CD4-positive, alpha-beta memory T cell (primary cell): ENCODE data around the gene MSANTD1. TPM values are rescaled to one million over a fixed set of nuclear protein-coding genes. Genes with fewer than 3 reads are reported as not detected.
A peak's percentile ranks its signal among the peaks of the same experiment; 100 is the strongest.

Source experiments
- CTCF ChIA-PET: fragments of 350-600 bp; sonication (Branson Sonifier 250); formaldehyde crosslinking; loops from one replicate; lab custom pipeline; 2021; ENCODE audit warnings: inconsistent platforms; ENCODE audit not compliant: partially characterized antibody; lab: Charles Lee
- POLR2A ChIA-PET: fragments of 350-600 bp; sonication (Branson Sonifier 250); formaldehyde crosslinking; loops from one replicate; lab custom pipeline; 2021; ENCODE audit not compliant: partially characterized antibody; lab: Charles Lee
- DNase-seq, 5 donors: peaks; one replicate each; pipeline versions ENCODE4 v3.0.0 to v3.0.0-alpha.2; 2020 to 2022; ENCODE audit warnings: mixed read lengths in 1 of 5
- H3K27ac ChIP-seq: one replicate; pipeline ENCODE4 v1.7.0; 2013; ENCODE audit warnings: low read depth, low read length
- H3K27me3 ChIP-seq: 2 replicates; pipeline ENCODE4 v1.7.0; 2013; ENCODE audit warnings: mild to moderate bottlenecking, low read length, moderate library complexity; ENCODE audit not compliant: insufficient read depth
- H3K36me3 ChIP-seq: 2 replicates; pipeline ENCODE4 v1.7.0; 2013; ENCODE audit warnings: mild to moderate bottlenecking, low read length, moderate library complexity; ENCODE audit not compliant: insufficient read depth
- H3K4me1 ChIP-seq: 2 replicates; pipeline ENCODE4 v1.7.0; 2013; ENCODE audit warnings: mild to moderate bottlenecking, low read length, moderate library complexity; ENCODE audit not compliant: insufficient read depth
- H3K4me3 ChIP-seq, 2 donors: one replicate each; pipeline ENCODE4 v1.7.0; 2013; ENCODE audit warnings: low read length in 2 of 2, mild to moderate bottlenecking in 1 of 2
- H3K9me3 ChIP-seq, 2 donors: one replicate each; pipeline ENCODE4 v1.7.0; 2013; ENCODE audit warnings: low read length in 2 of 2, control low read depth in 1 of 2; ENCODE audit not compliant: control insufficient read depth in 1 of 2
- H3K27ac Mint-ChIP-seq, 7 donors: one replicate each; pipeline ENCODE4 v1.8.0; 2020 to 2021; ENCODE audit warnings: mixed read lengths in 7 of 7, mild to moderate bottlenecking in 6 of 7, inconsistent platforms in 3 of 7, moderate library complexity in 3 of 7
- H3K27me3 Mint-ChIP-seq, 2 donors: one replicate each; pipeline ENCODE4 v1.8.0; 2020 to 2021; ENCODE audit warnings: mixed read lengths in 2 of 2
- H3K36me3 Mint-ChIP-seq, 2 donors: one replicate each; pipeline ENCODE4 v1.8.0; 2020 to 2021; ENCODE audit warnings: mixed read lengths in 2 of 2, inconsistent platforms in 1 of 2, mild to moderate bottlenecking in 1 of 2
- H3K4me1 Mint-ChIP-seq, 4 donors: one replicate each; pipeline ENCODE4 v1.8.0; 2020 to 2021; ENCODE audit warnings: mixed read lengths in 4 of 4, mild to moderate bottlenecking in 1 of 4
- H3K4me3 Mint-ChIP-seq, 8 donors: one replicate each; pipeline ENCODE4 v1.8.0; 2020 to 2021; ENCODE audit warnings: mixed read lengths in 8 of 8, mild to moderate bottlenecking in 7 of 8, moderate library complexity in 6 of 8, inconsistent platforms in 3 of 8
- H3K9me3 Mint-ChIP-seq, 8 donors: one replicate each; pipeline ENCODE4 v1.8.0; 2020 to 2021; ENCODE audit warnings: mixed read lengths in 8 of 8, mild to moderate bottlenecking in 5 of 8, inconsistent platforms in 3 of 8, moderate library complexity in 1 of 8
- intact Hi-C: fragments of 100-400 bp; cut with micrococcal nuclease; formaldehyde crosslinking; loops from one replicate; pipeline ENCODE4 v1.15.1; 2023
- polyA plus RNA-seq, 2 donors: library from polyadenylated mRNA; unstranded; fragments of 300-500 nt; fragmentation: Illumina TruSeq; gene quantifications; one replicate each; pipeline ENCODE4 v1.2.3, GENCODE V29; 2021
- total RNA-seq, 2 experiments: library from RNA; stranded (reverse); gene quantifications; one replicate each; pipeline ENCODE4 v1.2.3, GENCODE V29; 2021

MSANTD1 gene
- total and polyA plus RNA-seq, 4 experiments from 2014 or later: 0.08 to 2.2 (median 2.0) TPM; not detected in 1

DNA sequence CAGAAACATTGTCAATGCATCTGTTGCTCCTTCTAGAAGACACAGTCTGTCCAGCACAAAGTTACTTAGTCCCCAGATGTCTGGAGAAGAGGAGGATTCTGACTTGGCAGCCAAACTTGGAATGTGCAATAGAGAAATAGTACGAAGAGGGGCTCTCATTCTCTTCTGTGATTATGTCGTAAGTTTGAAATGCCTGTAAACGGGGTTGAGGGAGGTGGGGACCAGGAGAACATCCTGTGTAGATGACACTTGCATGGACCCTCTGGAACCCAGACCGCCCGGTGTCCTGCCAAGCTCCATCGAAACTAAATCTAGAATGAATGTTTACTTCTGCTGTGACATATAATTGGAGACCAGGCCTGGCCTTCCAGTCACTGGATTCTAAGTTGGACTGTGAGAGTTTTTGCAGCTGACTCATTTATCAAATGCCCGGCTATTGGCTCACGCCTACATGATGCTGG is 45.0 kb upstream of the MSANTD1 start:
- no peaks in the 10 kb centered on the region for H3K9me3 Mint-ChIP-seq
- no peaks in the 10 kb centered on the region for H3K27me3 Mint-ChIP-seq
- no peaks in the 10 kb centered on the region for H3K27me3 ChIP-seq
- H3K4me1 Mint-ChIP-seq: peaks cover 25 to 39% (median 31%) of the 10 kb centered on the region in 4 donors
- no peak overlapping the region for H3K4me3 ChIP-seq
- peak overlapping the region in 1 of 7 donors; percentile 25 for H3K27ac Mint-ChIP-seq
- no peak for DNase-seq
- H3K4me3 Mint-ChIP-seq: peak overlapping the region in 3 of 8 donors; percentile 3 to 20 (median 3)
- H3K4me1 ChIP-seq: peaks cover 45% of the 10 kb centered on the region
- POLR2A ChIA-PET: interaction anchor here (1.3 kb wide), 1 partner anchor 10 kb away, joined by 4 read pairs; no protein-coding TSS in a partner anchor
- no peaks in the 10 kb centered on the region for H3K9me3 ChIP-seq
- peaks cover 18% of the 10 kb centered on the region for H3K36me3 ChIP-seq
- H3K27ac ChIP-seq: no peak overlapping the region
- CTCF ChIA-PET: interaction anchor here (0.9 to 2.0 kb wide), 2 partner anchors 9 to 142 kb away, joined by 3 to 12 read pairs; no protein-coding TSS in a partner anchor
- intact Hi-C loops: loop anchor here (2.0 kb wide), 1 partner anchor 89 kb away; the partner anchor contains the start of gene RGS12
- H3K36me3 Mint-ChIP-seq: peaks cover 37 to 39% of the 10 kb centered on the region in 2 donors

DNA sequence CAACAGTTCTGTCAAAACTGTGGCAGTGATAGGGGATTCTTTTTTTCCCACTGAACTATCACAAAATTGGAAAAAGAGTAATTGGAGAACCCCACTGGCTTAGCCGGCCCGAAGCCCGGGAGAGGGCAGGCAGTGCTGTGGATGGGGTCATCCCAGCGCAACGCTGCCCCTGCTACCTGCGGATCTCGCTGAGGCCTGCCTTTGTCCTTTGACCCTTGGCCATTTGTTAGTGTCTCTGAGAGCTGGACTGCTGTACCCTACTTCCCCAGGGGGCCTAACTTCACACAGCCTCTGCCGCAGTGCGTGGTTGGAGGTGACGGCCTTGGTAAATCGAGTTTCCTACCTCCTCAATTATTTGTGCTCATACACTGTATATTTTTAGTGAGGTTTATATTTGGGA is 43.0 kb upstream of the MSANTD1 start:
- Histone ChIP-seq H3K4me1 (peaks cover 32% of the 10 kb centered on the region), H3K27ac (no peak overlapping the region), H3K27me3 (no peaks in the 10 kb centered on the region), H3K9me3 (no peaks in the 10 kb centered on the region), H3K36me3 (peaks cover 33% of the 10 kb centered on the region), H3K4me3 (no peak overlapping the region)
- H3K9me3 Mint-ChIP-seq: no peaks in the 10 kb centered on the region
- no peaks in the 10 kb centered on the region for H3K27me3 Mint-ChIP-seq
- intact Hi-C loops: no loop called here
- H3K4me3 Mint-ChIP-seq: no peak overlapping the region
- POLR2A ChIA-PET: no interaction called here
- H3K4me1 Mint-ChIP-seq: peaks cover 23 to 33% (median 29%) of the 10 kb centered on the region in 4 donors
- no peak for DNase-seq
- H3K36me3 Mint-ChIP-seq: peaks cover 41 to 46% of the 10 kb centered on the region in 2 donors
- CTCF ChIA-PET: interaction anchor here (1.4 kb wide), 1 partner anchor 13 kb away, joined by 5 read pairs; no protein-coding TSS in a partner anchor
- no peak overlapping the region for H3K27ac Mint-ChIP-seq

DNA sequence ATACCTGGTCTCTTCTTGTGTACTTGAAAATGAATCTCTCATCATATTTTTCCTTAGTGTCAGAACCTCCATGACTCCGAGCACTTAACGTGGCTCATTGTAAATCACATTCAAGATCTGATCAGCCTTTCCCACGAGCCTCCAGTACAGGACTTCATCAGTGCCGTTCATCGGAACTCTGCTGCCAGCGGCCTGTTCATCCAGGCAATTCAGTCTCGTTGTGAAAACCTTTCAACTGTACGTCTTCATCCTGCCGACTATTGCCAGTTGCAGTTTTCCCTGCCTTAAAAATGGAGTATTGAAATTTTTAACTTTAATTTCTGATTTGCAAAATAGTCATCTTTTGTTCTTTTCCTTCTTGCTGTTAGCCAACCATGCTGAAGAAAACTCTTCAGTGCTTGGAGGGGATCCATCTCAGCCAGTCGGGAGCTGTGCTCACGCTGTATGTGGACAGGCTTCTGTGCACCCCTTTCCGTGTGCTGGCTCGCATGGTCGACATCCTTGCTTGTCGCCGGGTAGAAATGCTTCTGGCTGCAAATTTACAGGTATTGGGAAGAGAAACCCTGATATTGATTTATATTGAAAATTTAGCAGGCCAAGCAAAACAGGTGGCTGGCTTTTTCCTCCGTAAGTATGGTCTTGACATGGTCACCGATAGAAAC is 42.4 kb upstream of the MSANTD1 start:
- ChIA-PET CTCF (no interaction called here), POLR2A (no interaction called here)
- Histone ChIP-seq H3K4me3 (no peak overlapping the region), H3K9me3 (no peaks in the 10 kb centered on the region), H3K36me3 (peaks cover 33% of the 10 kb centered on the region), H3K4me1 (peaks cover 26% of the 10 kb centered on the region), H3K27me3 (no peaks in the 10 kb centered on the region), H3K27ac (no peak overlapping the region)
- no peak overlapping the region for H3K4me3 Mint-ChIP-seq
- intact Hi-C loops: no loop called here
- no peaks in the 10 kb centered on the region for H3K27me3 Mint-ChIP-seq
- peak overlapping the region in 1 of 7 donors; percentile 35 for H3K27ac Mint-ChIP-seq
- H3K9me3 Mint-ChIP-seq: no peaks in the 10 kb centered on the region
- no peak for DNase-seq
- H3K4me1 Mint-ChIP-seq: peaks cover 21 to 27% (median 24%) of the 10 kb centered on the region in 4 donors
- H3K36me3 Mint-ChIP-seq: peaks cover 41 to 47% of the 10 kb centered on the region in 2 donors

DNA sequence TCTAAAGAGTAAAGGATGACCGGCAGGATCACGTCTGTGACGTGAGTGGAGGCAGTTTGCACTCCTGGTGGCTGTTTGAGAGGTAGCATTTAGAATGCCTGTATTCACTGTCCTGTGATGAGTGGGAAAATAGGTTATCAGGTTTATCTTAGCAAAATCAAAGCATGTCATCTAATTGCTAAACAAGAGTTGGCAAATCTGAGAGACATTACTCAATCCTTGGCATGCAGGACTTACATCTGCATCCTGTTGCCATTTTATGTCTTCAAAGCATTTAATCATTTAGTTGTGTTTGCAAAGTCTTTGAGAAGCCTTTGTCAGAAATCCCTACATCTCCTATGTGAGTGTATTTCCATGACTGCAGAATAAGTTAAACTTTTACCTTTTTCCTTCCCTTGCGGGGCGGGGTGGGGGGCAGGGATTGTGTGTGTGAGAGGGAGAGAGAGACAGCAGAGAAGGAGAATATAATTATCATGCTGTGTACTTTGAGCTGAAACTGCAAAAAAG is 41.4 kb upstream of the MSANTD1 start:
- Histone ChIP-seq H3K27me3 (no peaks in the 10 kb centered on the region), H3K36me3 (peaks cover 39% of the 10 kb centered on the region), H3K27ac (no peak overlapping the region), H3K9me3 (no peaks in the 10 kb centered on the region), H3K4me1 (peaks cover 16% of the 10 kb centered on the region), H3K4me3 (no peak overlapping the region)
- ChIA-PET CTCF (interaction anchor here (0.8 kb wide), 1 partner anchor 14 kb away, joined by 3 read pairs; no protein-coding TSS in a partner anchor), POLR2A (no interaction called here)
- no peak for DNase-seq
- H3K4me1 Mint-ChIP-seq: peaks cover 11 to 17% (median 14%) of the 10 kb centered on the region in 4 donors
- H3K27ac Mint-ChIP-seq: peak overlapping the region in 1 of 7 donors; percentile 5
- intact Hi-C loops: no loop called here
- no peaks in the 10 kb centered on the region for H3K9me3 Mint-ChIP-seq
- H3K36me3 Mint-ChIP-seq: peaks cover 41 to 54% of the 10 kb centered on the region in 2 donors
- no peaks in the 10 kb centered on the region for H3K27me3 Mint-ChIP-seq
- H3K4me3 Mint-ChIP-seq: no peak overlapping the region

DNA sequence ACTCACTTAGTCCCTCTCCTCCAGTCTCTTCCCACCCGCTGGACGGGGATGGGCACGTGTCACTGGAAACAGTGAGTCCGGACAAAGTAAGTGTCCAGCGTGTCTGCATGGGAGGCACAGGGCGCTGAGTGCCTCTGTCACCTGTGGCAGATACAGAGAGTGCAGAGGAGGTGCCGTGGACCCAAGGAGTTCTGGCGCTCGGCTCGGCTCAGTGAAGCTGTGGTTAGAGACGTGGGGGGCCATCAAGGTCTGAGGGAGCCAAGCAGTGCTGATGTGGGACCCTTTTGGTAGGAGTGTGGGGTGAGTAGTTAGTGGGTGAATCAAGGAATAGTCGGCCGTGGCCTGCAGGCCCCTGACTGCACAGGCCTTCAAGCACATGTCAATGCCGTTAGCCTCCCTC is 40.1 kb upstream of the MSANTD1 start:
- Histone ChIP-seq H3K27ac (no peak overlapping the region), H3K36me3 (peaks cover 50% of the 10 kb centered on the region), H3K4me3 (no peak overlapping the region), H3K9me3 (no peaks in the 10 kb centered on the region), H3K27me3 (no peaks in the 10 kb centered on the region), H3K4me1 (peaks cover 3% of the 10 kb centered on the region)
- POLR2A ChIA-PET: no interaction called here
- DNase-seq: no peak
- Mint-ChIP-seq H3K4me3 (no peak overlapping the region), H3K4me1 (peaks cover under 1 to 4% (median 3%) of the 10 kb centered on the region in 4 donors), H3K27ac (no peak overlapping the region), H3K27me3 (no peaks in the 10 kb centered on the region), H3K9me3 (no peaks in the 10 kb centered on the region), H3K36me3 (peaks cover 47 to 64% of the 10 kb centered on the region in 2 donors)
- CTCF ChIA-PET: interaction anchor here (3.5 kb wide), 1 partner anchor 16 kb away, joined by 18 read pairs; no protein-coding TSS in a partner anchor
- intact Hi-C loops: no loop called here

DNA sequence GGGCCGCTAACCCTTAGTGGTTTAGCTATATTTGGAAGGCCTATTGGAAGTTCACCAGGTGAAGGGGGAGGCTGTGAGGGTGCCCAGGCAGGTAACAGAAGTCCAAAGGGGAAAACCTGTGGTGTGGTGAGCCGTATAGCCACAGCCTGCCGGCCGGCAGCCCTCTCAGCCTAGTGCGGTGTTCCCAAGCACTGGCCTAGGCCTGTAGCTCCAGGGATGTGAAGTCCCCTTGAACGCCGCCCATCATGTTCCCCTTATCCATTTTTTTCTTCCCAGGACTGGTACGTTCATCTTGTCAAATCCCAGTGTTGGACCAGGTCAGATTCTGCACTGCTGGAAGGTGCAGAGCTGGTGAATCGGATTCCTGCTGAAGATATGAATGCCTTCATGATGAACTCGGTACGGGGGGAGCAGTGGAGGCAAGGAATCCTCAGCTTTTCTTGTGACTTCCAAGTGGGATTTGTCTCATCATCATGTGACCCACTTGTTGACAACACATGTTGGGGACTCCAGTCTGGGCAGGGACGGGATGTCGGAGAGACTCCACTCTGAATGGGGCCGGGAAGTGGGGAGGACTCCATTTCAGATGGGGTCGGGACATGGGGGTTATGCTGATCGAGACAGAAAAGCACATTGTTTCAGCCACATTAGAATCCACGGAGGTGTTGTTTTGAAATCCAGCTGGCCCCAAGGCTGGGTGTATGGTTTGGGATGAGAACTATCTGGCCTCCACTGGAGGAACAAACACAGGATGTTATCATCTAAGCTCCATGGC is 39.2 kb upstream of the MSANTD1 start:
- no peak overlapping the region for H3K4me3 Mint-ChIP-seq
- H3K36me3 ChIP-seq: peaks cover 53% of the 10 kb centered on the region
- H3K27me3 Mint-ChIP-seq: no peaks in the 10 kb centered on the region
- no peaks in the 10 kb centered on the region for H3K27me3 ChIP-seq
- no peaks in the 10 kb centered on the region for H3K9me3 Mint-ChIP-seq
- intact Hi-C loops: no loop called here
- H3K4me3 ChIP-seq: no peak overlapping the region
- DNase-seq: no peak
- ChIA-PET CTCF (interaction anchor here (1.5 to 3.5 kb wide), 2 partner anchors 15 to 17 kb away, joined by 3 to 18 read pairs; no protein-coding TSS in a partner anchor), POLR2A (no interaction called here)
- H3K4me1 Mint-ChIP-seq: no peaks in the 10 kb centered on the region
- peak overlapping the region in 2 of 7 donors; percentile 15 to 54 for H3K27ac Mint-ChIP-seq
- no peaks in the 10 kb centered on the region for H3K4me1 ChIP-seq
- H3K9me3 ChIP-seq: no peaks in the 10 kb centered on the region
- H3K36me3 Mint-ChIP-seq: peaks cover 53 to 73% of the 10 kb centered on the region in 2 donors
- H3K27ac ChIP-seq: no peak overlapping the region
